Measurements from ENCODE around the gene TRAFD1. TPM values are rescaled to one million over a fixed set of nuclear protein-coding genes. Genes with fewer than 3 reads are reported as not detected.

TRAFD1 gene
- total RNA-seq, 1 donor from 2014 or later, result 35.4 TPM

DNA sequence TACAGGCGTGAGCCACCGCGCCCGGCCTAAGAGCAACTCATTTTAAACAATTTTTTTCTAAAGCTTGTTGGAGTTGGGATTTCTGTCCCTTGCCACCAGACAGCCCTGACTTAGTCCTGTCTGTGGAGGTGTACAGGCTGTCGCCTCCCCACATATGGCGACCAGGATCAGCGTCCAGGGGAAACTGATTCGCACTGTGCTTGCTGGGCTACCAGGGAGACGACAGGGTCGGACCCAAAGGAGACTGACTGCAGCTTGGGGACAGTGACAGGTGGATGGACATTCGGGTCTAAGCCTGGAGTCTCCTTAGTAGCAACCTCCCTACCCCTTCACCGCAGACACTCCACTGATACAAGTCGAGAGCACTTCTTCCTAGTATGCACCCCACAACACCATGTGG lies 40.3 kb downstream of the TRAFD1 start:
- H3K4me1 Mint-ChIP-seq, result no peaks in the 10 kb centered on the region
- H3K4me2 ChIP-seq, result no peak overlapping the region
- TF ChIP-seq, protein P1, sequence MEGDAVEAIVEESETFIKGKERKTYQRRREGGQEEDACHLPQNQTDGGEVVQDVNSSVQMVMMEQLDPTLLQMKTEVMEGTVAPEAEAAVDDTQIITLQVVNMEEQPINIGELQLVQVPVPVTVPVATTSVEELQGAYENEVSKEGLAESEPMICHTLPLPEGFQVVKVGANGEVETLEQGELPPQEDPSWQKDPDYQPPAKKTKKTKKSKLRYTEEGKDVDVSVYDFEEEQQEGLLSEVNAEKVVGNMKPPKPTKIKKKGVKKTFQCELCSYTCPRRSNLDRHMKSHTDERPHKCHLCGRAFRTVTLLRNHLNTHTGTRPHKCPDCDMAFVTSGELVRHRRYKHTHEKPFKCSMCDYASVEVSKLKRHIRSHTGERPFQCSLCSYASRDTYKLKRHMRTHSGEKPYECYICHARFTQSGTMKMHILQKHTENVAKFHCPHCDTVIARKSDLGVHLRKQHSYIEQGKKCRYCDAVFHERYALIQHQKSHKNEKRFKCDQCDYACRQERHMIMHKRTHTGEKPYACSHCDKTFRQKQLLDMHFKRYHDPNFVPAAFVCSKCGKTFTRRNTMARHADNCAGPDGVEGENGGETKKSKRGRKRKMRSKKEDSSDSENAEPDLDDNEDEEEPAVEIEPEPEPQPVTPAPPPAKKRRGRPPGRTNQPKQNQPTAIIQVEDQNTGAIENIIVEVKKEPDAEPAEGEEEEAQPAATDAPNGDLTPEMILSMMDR (IDR thresholded peaks at IDR 0.05), result no peak
- no peak for TF ChIP-seq EZH2 (IDR thresholded peaks at IDR 0.05)

DNA sequence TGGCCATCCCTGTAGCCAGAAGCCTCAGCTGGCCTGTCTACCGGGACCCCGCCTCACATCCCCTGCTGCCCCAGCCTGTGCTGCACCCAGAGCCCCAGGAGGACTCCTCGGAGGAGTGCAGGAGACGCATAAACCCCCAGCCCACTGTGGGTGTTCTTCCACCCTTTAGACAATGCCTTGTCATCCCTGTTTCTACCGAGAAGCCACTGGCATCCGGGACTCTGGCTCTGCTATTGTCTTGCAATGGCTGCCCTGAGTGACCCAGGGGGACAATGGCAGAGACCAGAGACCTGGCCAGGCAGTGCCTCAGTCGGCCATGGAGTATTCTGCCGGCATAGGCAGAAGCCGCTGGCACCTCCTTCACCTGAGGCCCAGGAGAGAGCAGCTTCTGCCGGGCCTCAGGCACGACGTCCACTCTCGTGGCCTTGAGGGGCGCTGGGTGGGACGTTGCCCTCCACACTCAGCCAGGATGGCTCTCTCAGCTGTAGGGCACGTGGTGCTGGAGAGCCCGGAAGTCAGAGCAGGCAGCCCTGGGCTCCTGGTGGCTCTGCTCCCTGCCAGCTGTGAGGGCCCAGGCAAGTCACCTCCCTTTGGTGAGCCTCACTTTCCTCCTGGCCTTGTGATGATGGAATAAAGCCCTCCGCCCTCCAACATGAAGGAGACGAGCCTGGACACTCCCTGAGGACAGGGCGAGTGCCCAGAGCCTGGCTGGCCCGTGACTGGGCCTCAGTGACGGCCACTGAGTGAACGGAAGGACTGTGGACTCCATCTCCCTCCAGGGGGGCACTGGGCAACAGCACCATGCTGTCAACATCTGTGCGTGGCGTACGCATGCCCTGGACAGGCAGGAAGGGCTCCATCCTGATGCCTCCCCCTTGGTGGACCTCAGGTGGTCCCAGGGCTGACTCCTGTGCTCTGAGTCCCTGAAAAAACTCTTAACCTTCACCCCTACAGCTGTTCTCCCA lies 41.0 kb downstream of the TRAFD1 start:
- H3K4me3 Mint-ChIP-seq, result no peak overlapping the region
- DNase-seq (ENCODE audit: low spot score), result no peak
- TF ChIP-seq EZH2phosphoT487 (IDR thresholded peaks at IDR 0.05), result no peak
- TF ChIP-seq, protein P1 (IDR thresholded peaks at IDR 0.05), result no peak
- no peak for TF ChIP-seq EZH2 (IDR thresholded peaks at IDR 0.05)

More for the DNA sequence above, 40.3 kb downstream of the TRAFD1 start:
- Mint-ChIP-seq H3K27me3 (ENCODE audit: insufficient read depth, low read depth) (peaks cover 3% of the 10 kb centered on the region), H3K9me3 (no peaks in the 10 kb centered on the region), H3K4me3 (no peak overlapping the region), H3K36me3 (peaks cover 19% of the 10 kb centered on the region), H3K27ac (no peak overlapping the region)
- no peaks in the 10 kb centered on the region for H3K9me3 ChIP-seq (ENCODE audit: low read depth)
- no peak overlapping the region for H2AFZ ChIP-seq (replicated peaks)
- no peaks in the 10 kb centered on the region for H4K20me1 ChIP-seq (ENCODE audit: low read depth)
- H3F3A ChIP-seq (ENCODE audit: low read depth), result no peaks in the 10 kb centered on the region
- H3K4me3 ChIP-seq, result no peak overlapping the region
- H3K4me1 ChIP-seq, result no peaks in the 10 kb centered on the region
- no peaks in the 10 kb centered on the region for H3K36me3 ChIP-seq
- DNase-seq (ENCODE audit: low spot score), result no peak
- no peaks in the 10 kb centered on the region for H3K27me3 ChIP-seq
- H3K79me2 ChIP-seq (ENCODE audit: low read depth), result no peaks in the 10 kb centered on the region
- H3K9ac ChIP-seq, result no peak overlapping the region
- no peak overlapping the region for H3K27ac ChIP-seq

DNA sequence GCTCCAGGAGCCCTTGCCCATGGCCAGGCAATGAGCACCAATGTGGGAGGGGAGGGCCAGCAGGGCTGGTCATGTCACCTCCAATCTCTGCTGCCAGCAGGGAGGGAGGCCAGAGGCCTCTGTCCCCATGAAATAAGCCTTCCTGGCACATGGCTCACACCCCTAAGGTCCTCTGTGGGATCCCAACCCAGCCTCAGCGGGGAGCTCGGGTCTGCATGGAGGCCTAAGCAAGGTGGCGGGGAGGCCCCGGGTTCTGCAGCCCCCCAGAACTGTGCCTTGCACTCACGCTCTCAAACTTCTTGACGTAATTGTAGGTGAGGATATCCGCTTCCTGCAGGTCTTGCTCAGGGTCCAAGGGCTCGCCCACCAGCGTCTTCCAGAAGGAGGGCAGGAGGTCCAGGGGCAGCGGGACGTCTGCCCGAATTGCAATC lies 41.7 kb downstream of the TRAFD1 start:
- TF ChIP-seq, protein P1 (IDR thresholded peaks at IDR 0.05), result no peak
- TF ChIP-seq EZH2 (IDR thresholded peaks at IDR 0.05), result no peak
- no peak for TF ChIP-seq EZH2phosphoT487 (IDR thresholded peaks at IDR 0.05)
- Histone ChIP-seq H3K79me2 (ENCODE audit: low read depth) (no peaks in the 10 kb centered on the region), H3K4me1 (no peaks in the 10 kb centered on the region), H3K9me3 (ENCODE audit: low read depth) (no peaks in the 10 kb centered on the region), H2AFZ (replicated peaks) (no peak overlapping the region), H3K9ac (no peak overlapping the region), H3K36me3 (no peaks in the 10 kb centered on the region), H3F3A (ENCODE audit: low read depth) (no peaks in the 10 kb centered on the region), H3K27me3 (no peaks in the 10 kb centered on the region), H3K4me2 (no peak overlapping the region), H4K20me1 (ENCODE audit: low read depth) (no peaks in the 10 kb centered on the region), H3K4me3 (no peak overlapping the region), H3K27ac (no peak overlapping the region)
- peaks cover 10% of the 10 kb centered on the region for H3K36me3 Mint-ChIP-seq
- H3K27me3 Mint-ChIP-seq (ENCODE audit: insufficient read depth, low read depth), result peaks cover 3% of the 10 kb centered on the region
- no peaks in the 10 kb centered on the region for H3K4me1 Mint-ChIP-seq
- no peaks in the 10 kb centered on the region for H3K9me3 Mint-ChIP-seq
- no peak overlapping the region for H3K4me3 Mint-ChIP-seq
- no peak for DNase-seq (ENCODE audit: low spot score)
- no peak overlapping the region for H3K27ac Mint-ChIP-seq

More for the DNA sequence above, 41.0 kb downstream of the TRAFD1 start:
- Histone ChIP-seq H3K9ac (no peak overlapping the region), H3K27me3 (no peaks in the 10 kb centered on the region), H3K4me1 (no peaks in the 10 kb centered on the region), H3K27ac (no peak overlapping the region), H3K4me3 (no peak overlapping the region), H3F3A (ENCODE audit: low read depth) (no peaks in the 10 kb centered on the region), H2AFZ (replicated peaks) (no peak overlapping the region), H3K9me3 (ENCODE audit: low read depth) (no peaks in the 10 kb centered on the region), H3K36me3 (no peaks in the 10 kb centered on the region), H3K79me2 (ENCODE audit: low read depth) (no peaks in the 10 kb centered on the region), H4K20me1 (ENCODE audit: low read depth) (no peaks in the 10 kb centered on the region), H3K4me2 (no peak overlapping the region)
- H3K4me1 Mint-ChIP-seq, result no peaks in the 10 kb centered on the region
- peaks cover 3% of the 10 kb centered on the region for H3K27me3 Mint-ChIP-seq (ENCODE audit: insufficient read depth, low read depth)
- H3K9me3 Mint-ChIP-seq, result no peaks in the 10 kb centered on the region
- peaks cover 14% of the 10 kb centered on the region for H3K36me3 Mint-ChIP-seq
- H3K27ac Mint-ChIP-seq, result no peak overlapping the region
